Right atrium auricular region (tissue), 2 donors: ENCODE data around the gene GLYAT. TPM values are rescaled to one million over a fixed set of nuclear protein-coding genes. Genes with fewer than 3 reads are reported as not detected.

ENCODE experiments used
- DNase-seq: peaks from one replicate; pipeline ENCODE4 v3.0.0-alpha.2; 2019; ENCODE audit warnings: low spot score
- H3K27ac ChIP-seq, 2 donors: fragments of 200-600 bp; sonication (generic); 1 replicate in 1 of 2; 2 replicates in 1 of 2; pipeline ENCODE4 v1.5.1; 2016 to 2019
- H3K27me3 ChIP-seq, 2 donors: fragments of 200-600 bp; sonication (generic); one replicate each; pipeline versions ENCODE4 v1.5.1 to v1.6.0; 2017 to 2019
- H3K36me3 ChIP-seq: fragments of 200-600 bp; sonication (generic); one replicate; pipeline ENCODE4 v1.5.1; 2016
- H3K4me1 ChIP-seq, 2 donors: fragments of 200-600 bp; sonication (generic); one replicate each; pipeline versions ENCODE4 v1.5.1 to v1.6.0; 2017 to 2019
- H3K4me3 ChIP-seq, 2 donors: fragments of 200-600 bp; sonication (generic); 1 replicate in 1 of 2; 2 replicates in 1 of 2; pipeline ENCODE4 v1.5.1; 2017 to 2019; ENCODE audit warnings: mild to moderate bottlenecking in 1 of 2, moderate library complexity in 1 of 2
- H3K9me3 ChIP-seq, 2 donors: fragments of 200-600 bp; sonication (generic); one replicate each; pipeline ENCODE4 v1.5.1; 2019
- CTCF ChIP-seq, 2 donors: fragments of 200-600 bp; sonication (generic); IDR thresholded peaks; one replicate each; pipeline ENCODE4 v1.5.1; 2019; ENCODE audit warnings: antibody characterized with exemption in 2 of 2
- total RNA-seq, 2 donors: library from RNA; depleted of rRNA; stranded (reverse); fragments of >200 nt; gene quantifications; one replicate each; pipeline ENCODE4 v1.1.0, GENCODE V29; 2016

GLYAT gene
- total RNA-seq, 2 donors from 2014 or later, result not detected

- no peak for DNase-seq
- H3K36me3 ChIP-seq, result no peaks in the 10 kb centered on the region
- TF ChIP-seq CTCF (IDR thresholded peaks at IDR 0.05), result no peak
- H3K27ac ChIP-seq, result no peak overlapping the region
- H3K27me3 ChIP-seq, result no peaks in the 10 kb centered on the region
- H3K4me3 ChIP-seq, result no peak overlapping the region
- no peaks in the 10 kb centered on the region for H3K9me3 ChIP-seq
- H3K4me1 ChIP-seq, result no peaks in the 10 kb centered on the region
These were observed 71.7 kb downstream of the GLYAT start for GRCh38 chr11:58659910-58660570.

GRCh38 chr11:58659404-58659803, 72.3 kb downstream of the GLYAT start:
- Histone ChIP-seq H3K9me3 (no peaks in the 10 kb centered on the region), H3K4me3 (no peak overlapping the region), H3K27ac (no peak overlapping the region), H3K27me3 (no peaks in the 10 kb centered on the region), H3K36me3 (no peaks in the 10 kb centered on the region), H3K4me1 (no peaks in the 10 kb centered on the region)
- TF ChIP-seq CTCF (IDR thresholded peaks at IDR 0.05), result no peak
- no peak for DNase-seq

Other genes starting within 250 kb of the GLYAT start
- not detected for gene OR5B21, start 223.8 kb downstream of the GLYAT start, total RNA-seq
- gene LPXN, start 156.1 kb downstream of the GLYAT start, total RNA-seq, result 1 to 10 TPM; 2.8 to 5.5 TPM
- gene ZFP91, start 152.9 kb downstream of the GLYAT start, total RNA-seq, result 10 to 100 TPM; 50.5 to 52.4 TPM
- gene CNTF, start 109.3 kb downstream of the GLYAT start, total RNA-seq, result 1 to 10 TPM in 1 of 2 donors, under 1 TPM in 1; 0.30 to 1.6 TPM
- under 1 TPM in 1 of 2 donors, not detected in 1; 0.24 TPM for gene GLYATL2, start 112.8 kb upstream of the GLYAT start, total RNA-seq
- gene GLYATL1, start 207.5 kb upstream of the GLYAT start, total RNA-seq, result not detected